ENCODE data around the gene SCAMP4.
"Not testable (repeated sequence)": the region's sequence is repeated elsewhere in the genome, so short reads cannot be mapped to it uniquely, and the experiment has no call there.

Gene SCAMP4

GRCh38 chr19:1882786-1883692 lies 22.2 kb upstream of the SCAMP4 start:
- no peak for DNase-seq (ENCODE audit: low read depth in 2 of 3, low spot score in 1 of 3)

- no peak for DNase-seq (ENCODE audit: low read depth in 2 of 3, low spot score in 1 of 3)
Measured at GRCh38 chr19:1883784-1884183, 21.4 kb upstream of the SCAMP4 start.

GRCh38 chr19:1884291-1884718 lies 20.9 kb upstream of the SCAMP4 start:
- no peak for DNase-seq (ENCODE audit: low read depth in 2 of 3, low spot score in 1 of 3)

- DNase-seq (ENCODE audit: low read depth in 2 of 3, low spot score in 1 of 3), result no peak
Measured at GRCh38 chr19:1884719-1885334, 20.4 kb upstream of the SCAMP4 start.

GRCh38 chr19:1885398-1886119 lies 19.6 kb upstream of the SCAMP4 start, which contains the start of gene ABHD17A:
Gene ABHD17A (minus strand): TSS chr19:1885496. CDS start chr19:1881566, 3,930 bp downstream.
- peak; percentile 92 to 98 (median 92) for DNase-seq (ENCODE audit: low read depth in 2 of 3, low spot score in 1 of 3)

- DNase-seq (ENCODE audit: low read depth in 2 of 3, low spot score in 1 of 3), result not testable (repeated sequence)
Measured at GRCh38 chr19:1886360-1886759, 18.8 kb upstream of the SCAMP4 start.

- DNase-seq (ENCODE audit: low read depth in 2 of 3, low spot score in 1 of 3), result no peak
Measured at GRCh38 chr19:1888385-1888784, 16.8 kb upstream of the SCAMP4 start.

GRCh38 chr19:1889907-1890306 lies 15.3 kb upstream of the SCAMP4 start:
- DNase-seq (ENCODE audit: low read depth in 2 of 3, low spot score in 1 of 3), result no peak

GRCh38 chr19:1893791-1894190 lies 11.4 kb upstream of the SCAMP4 start:
- no peak for DNase-seq (ENCODE audit: low read depth in 2 of 3, low spot score in 1 of 3)

- DNase-seq (ENCODE audit: low read depth in 2 of 3, low spot score in 1 of 3), result no peak
Measured at GRCh38 chr19:1896508-1896907, 8.7 kb upstream of the SCAMP4 start.

- no peak for DNase-seq (ENCODE audit: low read depth in 2 of 3, low spot score in 1 of 3)
Measured at GRCh38 chr19:1901940-1902404, 3.2 kb upstream of the SCAMP4 start.

- no peak for DNase-seq (ENCODE audit: low read depth in 2 of 3, low spot score in 1 of 3)
Measured at GRCh38 chr19:1902923-1903322, 2.3 kb upstream of the SCAMP4 start.

- DNase-seq (ENCODE audit: low read depth in 2 of 3, low spot score in 1 of 3), result no peak
Measured at GRCh38 chr19:1904860-1905109, 414 bp upstream of the SCAMP4 start.

GRCh38 chr19:1905863-1906375 lies 720 bp downstream of the SCAMP4 start:
- no peak for DNase-seq (ENCODE audit: low read depth in 2 of 3, low spot score in 1 of 3)

GRCh38 chr19:1906985-1907562 lies 1.9 kb downstream of the SCAMP4 start:
- no peak for DNase-seq (ENCODE audit: low read depth in 2 of 3, low spot score in 1 of 3)

- DNase-seq (ENCODE audit: low read depth in 2 of 3, low spot score in 1 of 3), result no peak
Measured at GRCh38 chr19:1907563-1908363, 2.6 kb downstream of the SCAMP4 start.

GRCh38 chr19:1908364-1908678 lies 3.1 kb downstream of the SCAMP4 start:
- no peak for DNase-seq (ENCODE audit: low read depth in 2 of 3, low spot score in 1 of 3)

GRCh38 chr19:1909761-1910080 lies 4.5 kb downstream of the SCAMP4 start:
- DNase-seq (ENCODE audit: low read depth in 2 of 3, low spot score in 1 of 3), result no peak

- no peak for DNase-seq (ENCODE audit: low read depth in 2 of 3, low spot score in 1 of 3)
Measured at GRCh38 chr19:1910177-1910576, 5.0 kb downstream of the SCAMP4 start.

- DNase-seq (ENCODE audit: low read depth in 2 of 3, low spot score in 1 of 3), result no peak
Measured at GRCh38 chr19:1911098-1911497, 5.9 kb downstream of the SCAMP4 start.

GRCh38 chr19:1911995-1912394 lies 6.8 kb downstream of the SCAMP4 start:
- no peak for DNase-seq (ENCODE audit: low read depth in 2 of 3, low spot score in 1 of 3)
